ENCODE results near the gene LRRC28.

DNA sequence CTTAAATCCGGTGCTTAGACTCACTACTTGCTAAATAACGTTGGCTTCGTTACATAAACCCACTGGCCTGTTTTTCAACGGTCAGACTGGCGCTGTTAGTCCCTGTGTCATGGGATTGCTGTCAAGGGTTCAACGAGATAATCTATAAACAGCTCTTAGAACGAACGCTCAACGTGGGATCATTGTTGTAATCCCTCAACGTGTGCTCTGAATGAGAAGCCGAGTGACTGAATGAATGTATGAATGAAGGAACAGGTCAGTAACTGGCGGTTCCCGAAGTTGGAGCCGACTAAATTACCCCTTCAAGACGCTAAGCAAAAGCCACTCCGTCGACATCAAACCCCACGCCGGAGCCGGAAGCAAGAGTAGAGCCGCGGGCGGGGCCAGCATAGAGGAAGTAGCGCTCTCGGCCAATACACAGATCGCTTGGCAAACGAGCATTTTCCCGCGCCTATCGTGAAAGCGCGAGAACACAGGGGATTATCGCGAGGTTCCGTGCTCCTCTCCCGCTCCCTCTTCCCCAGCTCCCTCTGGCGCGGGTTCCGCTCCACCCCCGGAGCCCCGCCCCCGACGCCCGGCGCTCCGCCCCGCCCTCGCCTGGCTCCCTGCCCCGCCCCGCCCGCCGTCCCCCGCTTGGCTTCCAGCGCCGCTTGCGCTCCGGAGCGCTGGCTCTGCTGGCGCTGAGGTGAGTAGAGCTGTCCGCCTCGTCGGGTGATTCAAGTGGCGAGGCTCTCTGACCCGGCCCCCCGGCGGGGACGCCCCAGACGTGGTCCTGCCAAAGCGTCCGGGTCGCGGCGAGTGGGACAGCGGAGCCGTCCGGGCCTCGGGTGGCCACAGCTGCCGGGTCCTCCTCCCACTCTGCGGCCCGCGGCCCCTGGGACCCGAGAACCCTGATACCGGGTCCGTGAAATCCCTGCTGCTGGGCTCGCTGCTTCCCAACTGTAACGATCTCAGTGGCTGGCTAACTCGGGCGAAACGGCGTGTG, at the start of gene LRRC28:
- TF ChIP-seq, protein P1, sequence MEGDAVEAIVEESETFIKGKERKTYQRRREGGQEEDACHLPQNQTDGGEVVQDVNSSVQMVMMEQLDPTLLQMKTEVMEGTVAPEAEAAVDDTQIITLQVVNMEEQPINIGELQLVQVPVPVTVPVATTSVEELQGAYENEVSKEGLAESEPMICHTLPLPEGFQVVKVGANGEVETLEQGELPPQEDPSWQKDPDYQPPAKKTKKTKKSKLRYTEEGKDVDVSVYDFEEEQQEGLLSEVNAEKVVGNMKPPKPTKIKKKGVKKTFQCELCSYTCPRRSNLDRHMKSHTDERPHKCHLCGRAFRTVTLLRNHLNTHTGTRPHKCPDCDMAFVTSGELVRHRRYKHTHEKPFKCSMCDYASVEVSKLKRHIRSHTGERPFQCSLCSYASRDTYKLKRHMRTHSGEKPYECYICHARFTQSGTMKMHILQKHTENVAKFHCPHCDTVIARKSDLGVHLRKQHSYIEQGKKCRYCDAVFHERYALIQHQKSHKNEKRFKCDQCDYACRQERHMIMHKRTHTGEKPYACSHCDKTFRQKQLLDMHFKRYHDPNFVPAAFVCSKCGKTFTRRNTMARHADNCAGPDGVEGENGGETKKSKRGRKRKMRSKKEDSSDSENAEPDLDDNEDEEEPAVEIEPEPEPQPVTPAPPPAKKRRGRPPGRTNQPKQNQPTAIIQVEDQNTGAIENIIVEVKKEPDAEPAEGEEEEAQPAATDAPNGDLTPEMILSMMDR (IDR thresholded peaks at IDR 0.05; ENCODE audit: low read depth, low read length, poor library complexity, severe bottlenecking), result no peak
- TF ChIP-seq EZH2phosphoT487 (IDR thresholded peaks at IDR 0.05; ENCODE audit: borderline replicate concordance, low read length), result no peak

Data from DOHH2 (cell line).